IPS-18c (cell line): Measurements from ENCODE around the gene BCL2L13.

Experiments used
- H3K4me3 ChIP-seq: 2 replicates; pipeline ENCODE4 v1.7.0; 2013; ENCODE audit warnings: low read depth, mild to moderate bottlenecking, low read length, moderate library complexity; ENCODE audit not compliant: insufficient read depth
- H3K9me3 ChIP-seq: one replicate; pipeline ENCODE4 v1.6.1; 2013; ENCODE audit warnings: mild to moderate bottlenecking, low read length, moderate library complexity; ENCODE audit not compliant: control insufficient read depth, insufficient read depth

BCL2L13 gene

DNA sequence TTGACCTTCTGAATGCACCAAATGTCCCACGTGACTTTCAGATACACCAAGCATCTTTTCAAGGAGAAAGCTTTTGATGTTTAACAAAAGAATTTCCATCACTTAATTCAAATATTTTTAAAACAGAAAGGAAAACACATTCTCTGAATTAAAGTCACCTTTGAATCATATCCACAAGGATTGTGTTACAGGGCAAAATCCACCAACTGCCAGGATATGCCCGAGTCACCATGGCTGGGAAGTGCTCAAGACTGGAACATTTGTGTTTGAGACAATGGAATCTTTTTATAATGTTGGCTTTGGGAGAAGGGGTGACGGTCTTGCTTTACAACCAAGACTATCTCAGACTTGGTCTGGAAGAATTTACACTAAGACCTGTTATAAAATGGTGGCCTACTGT, 94.9 kb downstream of the BCL2L13 start:
- Histone ChIP-seq H3K9me3 (no peaks in the 10 kb centered on the region), H3K4me3 (no peak overlapping the region)

DNA sequence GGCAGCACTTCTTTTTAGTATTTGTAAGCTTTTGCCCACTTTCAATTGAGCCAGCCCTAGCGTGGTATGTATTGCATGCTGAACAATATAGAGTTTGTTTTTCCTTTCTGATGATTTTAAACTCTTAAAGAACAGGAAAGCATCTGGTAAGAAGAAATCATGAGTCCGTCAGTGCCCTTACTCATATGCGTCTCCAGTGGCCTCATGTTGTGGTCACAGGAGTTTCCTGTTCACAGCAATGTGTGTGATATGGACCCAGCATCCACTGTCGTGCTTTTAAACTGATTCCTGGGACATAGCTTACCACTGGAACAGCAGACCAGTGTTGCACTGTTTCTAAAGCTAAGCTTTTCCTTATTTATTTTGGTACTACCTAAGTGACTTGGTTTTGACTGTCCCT, 95.6 kb downstream of the BCL2L13 start:
- Histone ChIP-seq H3K9me3 (no peaks in the 10 kb centered on the region), H3K4me3 (no peak overlapping the region)

DNA sequence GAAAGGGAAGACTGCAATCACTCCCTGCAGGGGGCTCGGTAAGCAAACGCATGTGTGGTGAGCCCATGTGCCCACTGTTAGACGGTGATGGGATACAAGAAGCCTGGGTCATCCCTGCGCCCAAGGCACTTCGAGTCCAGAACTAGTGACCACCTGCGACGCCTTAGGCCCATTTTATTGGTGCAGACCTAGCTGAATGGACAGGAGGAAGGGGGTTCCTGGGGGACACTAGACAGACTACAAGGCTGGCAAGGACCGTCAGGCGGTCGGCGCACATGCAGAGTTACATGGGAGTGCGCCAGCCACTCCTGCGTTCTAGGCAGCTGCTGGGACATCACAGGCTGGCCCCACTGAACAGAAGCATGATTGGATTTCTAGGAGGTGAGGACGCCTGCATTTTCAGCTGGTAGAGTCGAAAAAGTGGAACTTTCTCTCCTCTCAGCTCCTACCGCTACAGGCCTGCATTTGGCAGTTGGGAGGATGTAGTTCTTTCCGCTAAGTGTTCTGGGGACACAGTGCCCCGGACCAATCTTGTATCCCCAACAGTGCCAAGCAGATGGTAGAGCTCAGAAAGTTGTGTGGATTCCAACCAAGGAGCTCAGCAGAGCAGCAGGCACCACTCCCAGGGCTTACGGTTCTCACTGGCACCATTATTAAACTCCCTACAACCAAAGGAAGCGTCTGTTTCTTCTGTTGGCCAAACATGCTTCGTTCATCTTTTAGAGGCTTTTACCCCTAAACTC, 100.0 kb downstream of the BCL2L13 start:
- Histone ChIP-seq H3K9me3 (no peaks in the 10 kb centered on the region), H3K4me3 (no peak overlapping the region)

DNA sequence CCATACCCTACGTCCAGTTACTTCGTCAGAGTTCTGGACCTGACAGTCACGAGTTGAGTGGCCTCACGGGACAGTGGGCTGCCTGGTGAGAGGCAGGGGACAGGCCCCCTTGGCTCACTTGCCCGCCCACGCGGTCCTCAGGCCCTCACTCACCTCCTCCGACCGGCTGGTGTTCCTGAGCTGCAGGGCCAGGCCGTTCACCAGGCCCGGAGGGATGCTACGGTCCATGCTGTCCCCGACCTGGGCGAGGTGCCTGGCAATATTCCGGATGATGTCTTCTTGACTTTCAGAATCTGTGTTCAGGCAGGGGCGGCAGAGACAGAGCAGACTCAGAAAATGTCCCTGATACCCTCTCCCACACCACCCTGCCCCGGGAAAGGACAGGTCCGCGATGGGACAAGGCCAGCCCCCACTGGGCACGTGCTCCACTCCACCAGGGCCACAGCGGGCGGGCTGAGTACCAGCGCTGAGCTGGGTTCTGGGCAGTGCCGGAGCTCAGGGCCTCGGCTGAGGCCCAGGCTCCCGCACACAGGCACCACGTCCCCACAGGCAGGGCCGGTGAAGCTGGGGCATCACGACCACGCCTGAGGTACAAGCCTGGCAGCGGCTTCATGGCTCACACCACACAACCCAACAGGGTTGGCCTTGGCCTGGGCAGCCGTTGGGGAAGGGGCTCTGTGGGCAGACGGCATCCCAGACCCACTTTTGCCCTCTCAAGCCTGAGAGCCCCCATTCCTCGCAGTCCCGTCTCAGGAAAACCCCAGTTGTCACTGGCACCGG, 100.8 kb downstream of the BCL2L13 start:
- Histone ChIP-seq H3K9me3 (no peaks in the 10 kb centered on the region), H3K4me3 (no peak overlapping the region)

DNA sequence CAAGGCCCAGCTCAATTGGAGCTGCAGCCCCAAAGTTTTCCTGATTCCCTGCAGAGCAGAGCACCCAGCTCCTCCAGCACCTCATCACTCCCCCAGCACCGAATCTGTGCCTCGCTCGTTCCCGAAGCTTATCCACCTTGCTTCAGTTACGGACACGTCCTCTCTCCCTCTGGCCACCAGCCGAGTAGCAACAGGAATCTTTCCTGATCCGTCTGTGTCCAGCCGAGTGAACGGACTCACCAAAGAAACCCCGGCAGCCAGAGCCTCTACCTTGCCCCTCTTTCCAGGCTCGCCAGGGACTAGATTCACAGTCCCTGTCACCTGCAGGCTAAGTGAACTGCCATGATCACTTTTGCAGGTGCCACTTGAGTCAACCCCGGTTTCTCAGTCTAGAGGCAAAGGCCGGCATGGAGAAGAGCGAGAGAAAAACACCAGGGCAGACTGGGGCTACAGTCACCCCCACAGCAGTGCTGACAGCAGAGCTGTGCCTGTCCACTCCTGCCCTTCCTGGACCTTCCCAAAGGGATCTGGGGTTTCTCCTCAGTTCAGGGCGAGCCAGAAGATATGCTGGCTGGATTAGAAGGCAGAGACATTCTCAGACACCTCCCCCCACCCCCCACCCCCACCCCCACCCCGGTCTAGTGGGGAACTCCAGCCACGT, 103.4 kb downstream of the BCL2L13 start:
- Histone ChIP-seq H3K9me3 (no peaks in the 10 kb centered on the region), H3K4me3 (no peak overlapping the region)

DNA sequence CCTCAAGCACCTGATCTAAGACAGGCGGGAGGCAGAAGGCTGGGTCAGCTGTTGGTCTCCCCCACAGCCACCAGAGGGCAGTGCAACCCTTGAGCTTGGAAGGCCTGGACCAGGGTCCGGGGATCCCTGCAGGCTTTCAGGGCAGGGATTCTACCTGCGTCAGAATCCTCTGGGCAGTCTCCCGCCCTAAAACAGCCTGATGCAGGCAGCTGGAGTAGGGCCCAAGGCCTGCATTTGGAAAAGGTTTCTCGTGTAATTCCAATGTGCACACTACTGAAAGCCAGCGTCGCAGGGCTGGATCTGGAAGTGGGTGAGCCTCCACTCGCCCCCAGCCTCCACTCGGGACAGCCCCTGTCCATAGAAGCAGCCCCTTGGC, 104.0 kb downstream of the BCL2L13 start:
- no peaks in the 10 kb centered on the region for H3K9me3 ChIP-seq
- no peak overlapping the region for H3K4me3 ChIP-seq

DNA sequence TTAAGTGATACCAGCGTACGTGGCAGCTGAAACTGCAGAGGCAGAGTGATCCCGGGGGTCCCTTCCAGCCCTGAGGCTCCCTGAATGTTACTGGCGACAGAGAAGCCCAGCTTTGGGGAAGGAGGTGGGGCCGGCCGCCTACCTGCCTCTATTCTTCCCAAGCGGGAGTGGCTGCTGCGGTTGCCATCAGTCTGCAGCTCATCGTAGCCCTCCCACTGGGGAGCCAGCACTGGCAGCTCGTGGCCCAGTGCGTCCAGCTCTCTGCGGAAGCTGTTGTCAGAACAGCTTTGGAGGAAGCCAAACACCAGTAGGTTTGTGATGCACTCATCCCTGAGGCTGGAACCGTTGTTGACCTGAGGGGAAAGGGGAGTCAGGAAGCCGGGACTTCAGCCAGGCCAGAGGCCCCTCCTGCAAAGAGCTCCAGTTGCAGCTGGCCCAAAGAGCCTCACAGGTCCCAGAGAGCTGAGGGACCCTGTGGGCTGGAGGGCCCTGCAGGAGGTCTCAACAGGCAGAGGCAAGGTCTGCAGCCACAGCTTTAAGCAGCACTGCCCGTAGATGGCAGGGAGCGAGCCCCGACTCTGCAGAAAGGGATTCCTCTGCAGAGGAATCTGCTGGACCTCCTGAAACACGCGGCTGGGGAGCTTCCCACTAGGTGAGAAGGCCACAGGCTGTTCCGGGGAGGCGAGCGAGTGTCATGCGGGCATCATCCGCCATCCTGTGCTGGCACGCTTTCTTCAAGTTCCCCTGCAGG, 105.3 kb downstream of the BCL2L13 start:
- Histone ChIP-seq H3K9me3 (no peaks in the 10 kb centered on the region), H3K4me3 (no peak overlapping the region)

DNA sequence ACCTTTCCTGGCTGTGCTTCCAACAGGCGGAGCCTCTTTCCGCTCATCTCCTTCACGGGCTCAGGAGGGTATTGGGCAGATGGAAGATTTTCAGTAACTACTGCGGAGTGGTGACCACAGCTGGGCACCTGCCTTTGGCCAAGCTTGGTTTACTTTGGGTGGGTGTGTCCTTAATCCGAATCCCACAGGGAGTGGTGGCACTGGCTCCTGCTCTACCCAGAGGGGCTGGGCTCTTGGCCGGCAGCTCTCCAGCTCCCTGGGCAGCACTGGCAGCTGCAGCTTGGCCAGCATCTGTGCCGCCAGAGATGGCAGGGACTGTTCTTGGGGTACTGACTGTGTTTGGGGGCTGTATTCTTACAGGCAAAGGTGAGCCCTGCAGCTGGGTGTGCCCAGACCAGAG, 105.9 kb downstream of the BCL2L13 start:
- no peaks in the 10 kb centered on the region for H3K9me3 ChIP-seq

DNA sequence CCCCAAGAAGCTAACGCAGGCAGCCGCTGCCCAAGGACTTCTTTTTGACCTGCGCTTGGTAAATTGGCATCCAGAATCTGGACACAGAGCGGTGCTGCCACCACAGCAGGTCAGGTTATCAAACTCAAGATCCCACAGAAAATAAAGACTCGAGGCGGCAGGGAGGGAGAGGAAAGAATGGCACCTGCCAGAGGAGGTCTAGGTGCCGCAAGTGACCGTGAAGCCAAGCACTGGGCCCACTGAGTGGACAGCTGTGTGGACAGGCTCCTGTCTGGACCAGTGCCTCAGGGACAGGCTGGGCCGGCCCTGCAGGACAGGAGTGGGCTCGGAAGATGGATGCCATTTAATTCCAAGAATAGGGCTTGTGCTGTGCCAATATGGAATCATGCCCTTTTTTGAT, 108.4 kb downstream of the BCL2L13 start:
- H3K9me3 ChIP-seq: no peaks in the 10 kb centered on the region
- H3K4me3 ChIP-seq: no peak overlapping the region

More for the DNA sequence above, 105.9 kb downstream of the BCL2L13 start:
- H3K4me3 ChIP-seq: no peak overlapping the region

DNA sequence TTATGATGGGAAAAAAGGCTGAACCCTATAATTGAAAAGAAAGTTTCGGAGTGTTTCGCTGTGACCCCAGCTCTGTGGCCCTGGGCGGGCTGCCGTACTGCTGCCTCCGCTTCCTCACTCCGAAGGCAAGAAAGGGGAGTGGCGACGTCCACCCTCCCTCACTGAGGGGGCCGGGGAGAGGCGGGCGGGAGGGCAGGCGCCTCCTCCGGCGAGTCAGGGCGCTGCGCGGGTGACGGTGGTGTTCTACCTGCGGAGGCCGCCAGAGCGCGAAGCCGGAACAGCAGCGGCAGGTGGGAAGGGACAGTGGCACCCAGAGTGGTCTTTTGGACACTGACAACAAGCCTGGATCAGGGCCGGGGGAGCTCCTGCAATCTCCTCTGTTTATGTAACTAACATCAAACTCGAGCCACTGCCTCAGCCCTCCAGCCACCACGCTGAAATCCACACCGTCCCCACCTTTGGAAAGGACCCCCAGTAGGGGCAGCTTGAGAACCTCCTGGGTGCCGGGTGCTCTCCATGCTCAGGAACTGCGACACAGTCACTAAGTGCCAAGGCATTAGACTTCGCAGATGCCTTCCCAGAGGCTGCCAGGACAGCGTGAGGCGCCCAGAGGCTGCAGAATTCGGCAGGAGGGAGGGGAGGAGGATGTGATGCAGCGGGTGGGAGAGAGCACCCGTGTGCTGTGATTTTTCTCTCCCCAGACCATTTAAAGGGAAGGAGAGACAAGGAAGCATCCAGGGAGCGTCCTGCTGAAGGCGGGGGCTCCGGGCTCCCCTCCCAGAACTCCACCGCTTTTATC, 110.2 kb downstream of the BCL2L13 start:
- Histone ChIP-seq H3K4me3 (no peak overlapping the region), H3K9me3 (no peaks in the 10 kb centered on the region)

DNA sequence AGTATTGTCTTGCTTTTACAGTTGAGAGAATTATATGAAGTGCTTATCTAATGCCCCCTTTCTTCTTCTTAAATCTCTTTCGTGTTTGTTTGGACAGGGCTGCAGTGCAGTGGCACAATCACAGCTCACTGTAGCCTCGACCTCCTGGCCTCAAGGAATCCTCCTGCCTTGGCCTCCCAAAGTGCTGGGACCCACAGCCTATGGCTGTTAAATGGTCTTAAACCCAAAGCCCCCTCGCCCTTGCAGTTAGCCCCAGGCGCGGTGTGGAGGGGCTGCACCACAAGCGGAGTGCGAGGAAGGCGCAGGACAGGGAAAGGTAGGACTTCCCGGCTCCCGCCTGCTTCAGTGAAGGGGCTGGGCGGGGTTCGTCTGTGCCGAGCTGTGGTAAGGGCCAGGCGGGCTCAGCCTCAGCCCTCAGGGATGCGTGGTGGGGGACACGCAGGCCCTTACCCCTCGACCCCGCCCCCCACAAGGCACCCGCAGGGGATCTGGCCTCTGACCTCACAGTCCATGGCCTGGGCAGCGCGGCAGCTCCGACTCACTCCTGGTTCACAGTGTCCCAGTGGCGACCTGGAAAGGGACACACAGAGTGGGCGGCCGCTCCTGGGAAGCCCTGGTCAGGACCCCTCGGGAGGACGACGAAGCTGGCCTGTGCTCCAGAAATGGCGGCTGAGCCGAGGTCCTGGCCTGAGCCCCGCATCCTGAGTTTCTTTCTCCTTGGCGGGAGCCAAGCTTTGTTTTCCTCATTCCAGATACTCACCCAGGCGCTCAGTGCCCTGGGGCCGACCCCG, 111.2 kb downstream of the BCL2L13 start:
- no peaks in the 10 kb centered on the region for H3K9me3 ChIP-seq
- H3K4me3 ChIP-seq: no peak overlapping the region

DNA sequence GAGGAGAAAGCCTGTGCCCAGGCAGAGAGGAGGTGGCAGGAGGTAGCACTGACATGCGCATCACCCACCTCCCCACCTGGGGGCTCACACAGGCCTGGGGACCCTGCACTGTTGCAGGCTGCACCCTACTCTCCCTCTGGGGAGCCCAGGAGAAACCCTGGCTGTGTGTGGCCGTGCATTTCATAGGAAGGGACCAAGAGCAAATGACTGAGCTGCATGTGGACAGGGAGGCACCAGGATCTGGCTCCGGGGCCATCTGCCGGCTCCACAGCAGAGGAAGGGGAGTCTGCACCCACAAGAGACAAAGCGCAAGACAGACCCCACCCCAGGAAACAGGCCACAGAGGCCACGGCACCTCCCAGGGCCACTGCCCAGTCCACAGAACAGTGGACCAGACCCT, 113.0 kb downstream of the BCL2L13 start:
- Histone ChIP-seq H3K4me3 (no peak overlapping the region), H3K9me3 (no peaks in the 10 kb centered on the region)

DNA sequence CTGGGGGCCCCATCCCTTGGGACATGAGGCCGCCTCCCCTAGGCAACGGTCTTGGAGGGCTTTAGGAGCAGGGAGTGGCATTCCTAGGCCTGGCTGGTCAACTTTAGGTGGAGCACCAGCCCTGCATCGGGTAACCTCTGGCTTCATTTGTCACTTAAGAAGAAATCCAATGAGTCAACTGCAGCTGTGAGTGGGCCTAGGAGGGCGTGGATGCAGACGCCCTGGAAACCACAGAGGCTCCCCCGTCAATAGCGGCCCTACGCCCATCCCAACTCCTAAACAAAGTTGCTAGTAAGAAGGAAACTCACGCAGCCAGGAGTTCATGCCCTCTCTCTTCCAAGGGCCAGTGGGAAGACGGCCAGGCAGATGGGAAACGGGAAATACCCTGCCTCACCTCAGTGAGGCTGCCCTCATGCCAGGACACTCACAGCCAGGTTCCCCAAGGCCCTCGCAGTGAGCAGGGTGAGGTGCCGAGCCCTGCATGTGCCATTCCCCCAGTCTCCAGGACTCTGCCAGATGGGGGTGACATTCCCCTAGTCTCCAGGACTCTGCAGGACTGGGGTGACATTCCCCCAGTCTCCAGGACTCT, 114.9 kb downstream of the BCL2L13 start:
- H3K4me3 ChIP-seq: no peak overlapping the region
- no peaks in the 10 kb centered on the region for H3K9me3 ChIP-seq

DNA sequence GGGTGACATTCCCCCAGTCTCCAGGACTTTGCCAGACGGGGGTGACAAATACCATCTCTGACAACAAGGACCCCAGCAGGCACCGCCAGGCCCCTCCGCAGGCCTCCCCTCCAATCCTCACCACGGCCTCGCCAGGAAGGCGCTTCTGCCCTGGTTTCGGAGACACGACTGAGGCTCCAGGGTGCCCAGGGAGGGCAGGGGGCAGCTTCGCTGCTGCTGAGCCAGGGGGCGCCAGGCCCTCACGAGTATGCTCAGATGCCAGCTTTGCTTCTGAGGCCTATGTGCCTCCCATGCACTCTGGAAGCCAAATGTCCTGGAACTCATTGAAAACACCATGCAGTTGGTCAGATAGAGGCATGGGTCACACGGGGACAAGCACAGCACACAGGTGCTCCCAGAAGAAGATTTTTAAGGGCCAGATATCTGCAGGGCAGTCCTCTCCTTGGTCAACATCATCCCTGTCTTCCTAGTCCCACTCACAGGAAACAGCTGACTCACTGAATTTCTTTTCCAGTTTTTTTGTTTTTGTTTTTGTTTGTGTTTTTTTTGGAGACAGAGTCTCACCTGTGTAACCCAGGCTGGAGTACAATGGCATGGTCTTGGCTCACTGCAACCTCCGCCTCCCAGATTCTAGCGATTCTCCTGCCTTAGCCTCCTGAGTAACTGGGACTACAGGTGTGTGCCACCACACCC, 115.8 kb downstream of the BCL2L13 start:
- Histone ChIP-seq H3K4me3 (no peak overlapping the region), H3K9me3 (no peaks in the 10 kb centered on the region)

DNA sequence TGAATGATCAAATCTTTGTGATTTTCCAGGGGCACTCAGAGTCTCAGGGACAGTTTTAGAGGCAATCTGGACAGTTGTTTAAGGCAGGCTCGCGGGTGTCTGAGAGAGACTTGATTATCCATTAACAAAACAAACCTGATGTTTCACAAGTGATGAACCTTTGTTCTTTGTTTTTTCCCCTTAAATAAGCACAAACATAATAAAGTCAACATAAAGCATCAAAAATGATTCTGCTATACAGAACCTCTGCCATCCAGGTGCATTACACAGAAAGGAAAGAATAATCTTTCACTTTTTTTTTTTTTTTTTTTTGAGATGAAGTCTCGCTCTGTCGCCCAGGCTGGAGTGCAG, 122.6 kb downstream of the BCL2L13 start:
- H3K4me3 ChIP-seq: no peak overlapping the region
- no peaks in the 10 kb centered on the region for H3K9me3 ChIP-seq
